ENCODE measurements around the gene STAC3. TPM values are rescaled to one million over a fixed set of nuclear protein-coding genes. Genes with fewer than 3 reads are reported as not detected.

Gene STAC3
- total RNA-seq, 1 experiment from 2014 or later: 2.5 TPM

GRCh38 chr12:57222286-57223190 is 28.4 kb downstream of the STAC3 start (continued):
- TF ChIP-seq REST (IDR thresholded peaks at IDR 0.05; ENCODE audit: low read depth) (no peak), RAD21 (IDR thresholded peaks at IDR 0.05; ENCODE audit: low read depth) (no peak), EZH2 (IDR thresholded peaks at IDR 0.05) (no peak), FOSL1 (IDR thresholded peaks at IDR 0.05; ENCODE audit: low read depth) (no peak), SP1 (IDR thresholded peaks at IDR 0.05; ENCODE audit: low read depth) (no peak), ZNF274 (IDR thresholded peaks at IDR 0.05; ENCODE audit: low read depth, low read length) (no peak), EZH2phosphoT487 (IDR thresholded peaks at IDR 0.05; ENCODE audit: borderline replicate concordance) (no peak), JUND (IDR thresholded peaks at IDR 0.05) (no peak), POLR2AphosphoS5 (IDR thresholded peaks at IDR 0.05; ENCODE audit: low read depth, low read length) (no peak), CBX3 (IDR thresholded peaks at IDR 0.05; ENCODE audit: low read depth) (no peak)
- TF ChIP-seq, protein P1, sequence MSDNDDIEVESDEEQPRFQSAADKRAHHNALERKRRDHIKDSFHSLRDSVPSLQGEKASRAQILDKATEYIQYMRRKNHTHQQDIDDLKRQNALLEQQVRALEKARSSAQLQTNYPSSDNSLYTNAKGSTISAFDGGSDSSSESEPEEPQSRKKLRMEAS (IDR thresholded peaks at IDR 0.05): no peak
